HG02610 (cell line): ENCODE results near the gene ENPP7.
"Not testable (repeated sequence)": the region's sequence is repeated elsewhere in the genome, so short reads cannot be mapped to it uniquely, and the experiment has no call there.

Source experiments
- ATAC-seq: cut with Tn5 transposase; IDR thresholded peaks from one replicate; pipeline ENCODE4 v1.9.1; 2021; ENCODE audit warnings: mild to moderate bottlenecking, moderate library complexity; ENCODE audit not compliant: unreplicated experiment

The ENPP7 gene

DNA sequence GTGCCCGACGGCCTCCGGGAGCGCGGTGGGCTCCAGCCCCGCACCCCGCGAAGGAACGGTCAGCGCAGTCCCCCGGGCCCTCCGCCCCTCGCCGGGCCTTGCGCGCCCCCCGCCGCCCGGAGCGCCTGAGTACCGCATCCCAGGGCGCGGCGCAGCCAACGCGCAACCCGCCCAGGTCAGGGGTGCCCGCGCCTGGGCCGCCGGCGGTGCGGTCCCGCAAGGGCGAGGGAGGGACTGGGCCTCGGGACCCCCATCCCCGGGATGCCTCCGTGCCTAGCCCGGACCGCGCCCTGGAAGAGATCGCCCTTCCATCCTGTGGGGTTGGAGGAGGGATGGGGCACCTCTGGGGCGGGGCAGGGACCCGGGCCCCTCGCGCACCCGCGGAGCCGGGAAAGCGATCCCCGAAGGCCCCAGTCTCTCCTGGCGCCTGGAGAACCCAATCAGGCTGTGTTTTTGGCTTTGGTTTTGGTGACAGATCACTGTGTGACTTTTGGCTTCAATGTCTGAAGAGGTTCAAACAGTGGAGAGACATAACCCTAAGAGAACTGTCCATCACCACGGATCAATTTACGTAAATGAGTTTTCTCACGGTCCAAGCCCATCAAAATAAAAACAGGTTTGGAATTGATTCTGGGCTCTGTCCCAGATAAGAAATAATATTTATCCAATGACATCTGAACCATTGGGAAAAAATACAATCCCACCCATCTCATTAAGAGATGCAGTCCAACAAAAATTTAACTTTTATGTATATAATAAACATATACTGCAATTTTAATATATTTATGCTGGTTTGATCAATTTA lies 17.8 kb downstream of the ENPP7 start:
- ATAC-seq = no peak

DNA sequence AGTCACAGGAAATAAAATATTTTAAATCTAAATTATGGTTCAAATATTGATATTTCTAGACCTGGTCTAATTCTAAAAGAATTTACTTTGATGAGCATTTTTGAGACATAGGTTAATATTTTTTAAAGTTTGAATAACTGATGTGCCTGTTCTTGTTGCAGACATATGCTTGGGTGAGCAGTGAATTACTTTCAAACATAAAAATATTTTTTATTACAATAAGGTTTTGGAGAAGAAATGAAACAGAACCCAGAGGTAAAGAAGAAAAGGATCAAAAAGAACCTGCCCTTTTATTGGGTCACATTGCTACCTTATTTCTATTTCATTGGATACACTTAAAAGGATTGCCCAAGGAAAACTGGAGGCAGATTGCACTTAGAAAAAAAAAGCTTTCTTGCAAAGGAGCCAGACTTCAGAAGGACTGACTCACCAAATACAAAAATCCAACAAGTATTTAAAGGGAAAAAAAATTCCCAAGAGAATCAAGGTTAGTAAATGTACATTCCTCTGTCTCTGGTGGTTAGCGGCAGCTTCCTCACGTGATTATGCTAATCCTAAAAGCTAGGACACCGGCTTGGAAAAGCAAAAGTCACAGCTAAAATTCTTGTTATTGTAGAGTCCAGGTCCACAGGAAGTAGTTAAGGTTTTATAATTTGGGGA lies 18.5 kb downstream of the ENPP7 start:
- ATAC-seq = no peak

- ATAC-seq = no peak
These were observed 19.2 kb downstream of the ENPP7 start for GRCh38 chr17:79749958-79750357.

DNA sequence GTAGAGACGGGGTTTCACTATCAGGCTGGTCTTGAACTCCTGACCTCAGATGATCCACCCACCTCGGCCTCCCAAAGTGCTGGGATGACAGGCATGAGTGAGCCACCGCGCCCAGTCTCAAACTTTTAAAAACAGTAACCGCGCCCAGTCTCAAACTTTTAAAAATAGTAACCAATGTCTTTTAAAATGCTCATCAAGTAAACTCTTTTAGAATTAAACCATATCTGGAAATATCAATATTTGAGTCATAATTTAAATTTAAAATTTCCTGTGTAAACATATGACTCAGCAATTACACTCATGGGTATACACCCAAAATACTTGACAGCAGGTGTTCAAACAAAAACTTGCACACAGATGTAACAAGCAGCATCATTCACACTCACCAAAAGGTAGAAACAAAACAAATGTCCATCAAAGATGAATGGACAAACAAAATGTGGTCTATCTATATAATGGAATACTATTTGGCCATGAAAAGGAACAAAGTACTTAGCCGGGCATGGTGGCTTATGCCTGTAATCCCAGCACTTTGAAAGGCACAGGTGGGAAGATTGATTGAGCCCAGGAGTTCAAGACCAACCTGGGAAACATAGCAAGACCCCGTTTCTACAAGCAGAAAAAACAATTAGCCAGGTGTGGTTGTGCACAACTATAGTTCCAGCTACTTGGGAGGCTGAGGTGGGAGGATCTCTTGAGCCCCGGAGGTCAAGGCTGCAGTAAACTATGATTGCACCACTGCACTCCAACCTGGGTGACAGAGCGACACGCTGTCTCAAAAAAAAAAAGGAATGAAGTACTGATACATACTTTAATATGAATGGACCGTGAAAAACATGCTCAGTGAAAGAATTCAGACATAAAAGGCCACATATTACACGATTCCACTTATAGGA lies 20.2 kb downstream of the ENPP7 start:
- ATAC-seq = no peak

DNA sequence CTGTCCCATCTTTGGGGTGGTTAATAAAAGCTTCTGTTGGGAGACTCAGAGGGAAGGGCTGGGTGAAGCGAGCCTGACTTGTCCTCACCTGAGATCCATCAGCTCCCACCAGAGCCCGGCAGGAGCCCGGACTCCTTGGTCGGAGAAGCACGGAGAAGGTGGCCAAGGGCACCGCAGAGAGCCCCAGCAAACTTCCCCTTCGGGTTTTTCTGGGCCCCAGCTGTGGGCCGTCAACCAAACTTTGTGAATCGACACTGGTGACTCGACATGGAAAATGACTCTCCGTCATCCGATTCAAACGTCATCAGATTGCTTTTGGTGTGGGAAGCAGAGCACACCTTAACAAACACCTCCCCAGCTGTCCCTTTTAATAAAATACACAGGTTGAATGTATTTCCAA lies 21.4 kb downstream of the ENPP7 start:
- ATAC-seq = no peak

DNA sequence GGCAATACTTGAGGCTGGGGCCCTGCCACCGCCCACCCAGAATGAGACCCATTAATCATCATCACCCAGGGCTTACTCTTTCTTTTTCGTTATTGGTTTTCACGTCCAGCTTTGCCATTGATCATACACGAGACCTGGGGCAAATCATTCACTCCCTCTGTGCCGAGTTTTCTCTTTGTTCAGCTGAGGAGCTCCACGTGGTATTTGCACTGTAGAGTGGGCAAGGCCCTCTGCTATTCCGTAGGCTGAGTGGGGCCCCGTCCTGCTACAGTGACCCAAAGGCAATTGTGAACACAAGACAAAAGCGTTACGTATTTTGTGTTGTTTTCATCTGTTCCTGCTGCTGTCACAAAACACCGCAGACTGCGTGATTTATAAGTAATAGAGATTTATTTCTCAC lies 23.6 kb downstream of the ENPP7 start:
- no peak for ATAC-seq

- not testable (repeated sequence) for ATAC-seq
These were observed 24.2 kb downstream of the ENPP7 start for GRCh38 chr17:79754903-79755302.

DNA sequence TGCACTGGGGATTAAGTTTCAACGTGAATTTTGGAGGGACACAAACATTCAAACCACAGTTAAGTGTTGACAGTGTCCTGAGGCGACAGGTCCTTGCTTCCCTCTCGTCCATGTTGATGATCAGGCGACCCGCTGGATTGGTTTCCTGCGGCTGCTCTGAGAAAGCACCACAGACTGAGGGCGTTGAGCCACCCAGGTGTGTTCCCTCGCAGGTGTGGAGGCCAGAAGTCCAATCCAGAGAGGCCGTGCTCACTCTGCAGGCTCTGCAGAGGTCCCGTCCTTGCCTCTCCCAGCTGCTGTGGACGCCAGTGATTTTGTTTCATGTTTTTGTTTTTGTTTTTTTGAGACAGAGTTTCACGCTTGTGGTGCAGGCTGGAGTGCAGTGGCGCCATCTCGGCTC lies 24.8 kb downstream of the ENPP7 start:
- ATAC-seq = no peak

- no peak for ATAC-seq
These were observed 26.5 kb downstream of the ENPP7 start for GRCh38 chr17:79757140-79757745.

DNA sequence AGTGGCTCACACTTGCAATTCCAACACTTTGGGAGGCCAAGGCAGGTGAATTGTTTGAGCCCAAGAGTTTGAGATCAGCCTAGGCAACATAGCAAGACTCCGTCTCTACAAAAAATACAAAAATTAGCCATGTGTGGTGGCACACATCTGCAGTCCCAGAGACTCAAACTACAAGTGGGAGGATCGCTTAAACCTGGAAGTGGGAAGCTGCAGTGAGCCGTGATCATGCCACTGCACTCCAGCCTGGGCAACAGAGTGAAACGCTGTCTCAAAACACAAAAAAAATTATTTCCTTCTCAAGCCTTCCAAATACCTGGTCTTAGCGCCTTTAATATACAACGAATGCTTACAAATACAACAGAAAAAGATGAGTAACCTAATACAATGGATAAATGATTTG lies 27.5 kb downstream of the ENPP7 start:
- no peak for ATAC-seq

DNA sequence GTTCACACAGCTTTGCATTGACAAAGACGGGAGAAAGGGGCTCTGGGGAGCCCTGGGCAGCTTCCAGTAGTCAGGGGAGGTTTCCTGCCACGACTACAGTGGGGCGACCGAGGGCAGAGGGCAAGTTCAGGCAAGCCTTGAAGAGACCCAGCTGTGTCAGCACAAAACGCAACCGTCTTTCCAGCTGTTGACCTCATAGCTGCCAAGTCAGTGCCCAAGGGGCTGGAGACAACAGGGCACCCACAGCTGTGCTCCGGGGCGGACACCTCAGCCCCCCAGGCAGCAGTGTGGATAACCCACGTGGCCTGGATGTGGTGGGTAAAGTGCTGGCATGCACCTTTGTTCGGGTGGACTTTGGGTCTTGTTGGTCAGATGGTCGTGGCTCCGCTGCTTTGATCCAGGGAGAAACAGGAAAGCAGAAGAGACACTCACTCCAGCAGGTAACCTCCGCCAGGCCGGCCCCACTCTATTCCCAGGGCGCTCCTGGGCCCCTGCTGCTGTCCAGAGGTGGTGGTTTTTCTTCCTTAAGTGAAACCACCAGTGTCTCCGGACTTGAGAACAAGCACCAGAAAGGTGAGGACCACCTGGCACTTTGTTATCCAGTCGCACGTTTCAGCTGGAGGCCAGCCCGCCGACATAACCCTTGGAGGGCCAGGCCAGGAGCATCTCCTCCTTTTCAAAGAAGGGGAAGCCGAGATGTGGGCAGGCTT lies 29.6 kb downstream of the ENPP7 start:
- no peak for ATAC-seq

DNA sequence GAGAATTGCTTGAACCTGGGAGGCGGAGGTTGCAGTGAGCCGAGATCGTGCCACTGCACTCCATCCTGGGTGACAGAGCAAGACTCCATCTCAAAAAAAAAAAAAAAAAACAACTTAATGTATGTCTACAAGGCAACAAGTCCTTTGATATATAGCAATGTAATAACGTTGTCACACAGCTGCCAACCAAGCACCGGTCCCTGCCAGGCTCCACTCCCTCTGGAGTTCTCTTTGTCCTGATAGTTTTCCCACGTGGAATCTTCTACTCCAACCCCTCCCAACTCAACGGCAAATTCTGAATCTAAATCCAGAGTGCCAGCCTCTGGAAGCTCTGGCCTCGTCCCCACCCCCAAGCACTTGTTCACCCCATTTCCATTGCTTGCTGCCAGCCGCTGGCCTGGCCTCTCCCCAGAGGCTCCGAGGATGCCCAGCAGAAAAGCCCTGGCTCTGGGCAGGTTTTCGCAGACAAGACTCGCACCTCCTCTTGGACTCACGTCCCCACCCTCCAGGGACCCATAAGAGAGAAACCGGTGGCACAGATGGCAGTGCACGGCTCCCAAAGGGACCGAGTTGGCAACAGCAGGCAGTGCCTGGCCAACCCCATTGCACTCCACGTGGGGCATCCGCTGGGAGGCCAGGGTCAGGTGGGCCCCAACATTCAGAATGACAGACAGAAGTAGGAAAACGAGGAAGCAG lies 31.3 kb downstream of the ENPP7 start:
- ATAC-seq = no peak

- no peak for ATAC-seq
These were observed 35.0 kb downstream of the ENPP7 start for GRCh38 chr17:79765708-79766107.

DNA sequence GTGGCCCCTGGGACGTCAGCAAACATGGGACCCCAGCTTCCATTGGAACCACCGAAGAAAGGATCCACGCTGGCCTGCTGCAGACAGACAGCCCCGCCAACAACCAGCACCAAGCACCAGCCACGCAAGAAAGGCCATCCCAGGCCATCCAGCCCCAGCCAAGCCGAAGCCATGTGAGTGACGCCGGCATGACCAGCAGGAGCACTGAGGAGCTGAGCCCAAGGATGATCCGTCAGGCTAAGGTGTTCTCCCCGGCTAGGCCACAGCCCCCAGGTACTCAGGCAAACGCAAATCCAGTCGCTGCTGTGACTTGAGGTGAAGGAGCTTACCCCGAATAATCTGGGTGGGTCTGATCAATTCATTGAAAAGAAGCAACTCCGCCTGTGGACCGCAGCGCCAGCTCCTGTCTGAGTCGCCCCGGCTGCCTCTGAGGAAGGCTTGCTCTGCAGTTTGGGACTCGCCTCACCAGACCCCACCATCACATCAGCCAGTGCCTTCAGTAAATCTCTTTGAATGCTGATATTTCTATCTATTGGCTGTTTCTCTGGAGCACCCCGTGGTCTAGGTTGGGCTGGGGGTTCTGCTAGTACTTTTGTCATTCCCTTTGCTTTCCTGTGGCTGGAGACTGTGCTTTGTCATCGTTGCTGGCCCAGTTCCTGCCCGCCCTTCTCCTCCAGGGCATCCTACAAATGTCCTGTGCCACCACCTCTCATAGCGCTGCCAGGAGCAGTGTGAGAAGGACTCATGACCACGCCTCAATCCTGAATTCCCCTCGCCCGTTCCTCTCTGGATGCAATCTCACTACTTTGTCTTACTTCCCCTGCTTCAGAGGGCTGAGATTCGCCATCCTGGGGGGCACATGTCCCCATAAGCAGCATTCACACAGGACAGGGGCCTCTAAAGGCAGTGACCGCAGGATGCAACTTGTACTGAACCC lies 39.1 kb downstream of the ENPP7 start:
- ATAC-seq = no peak

GRCh38 chr17:79771276-79771675 lies 40.5 kb downstream of the ENPP7 start:
- ATAC-seq = no peak

- not testable (repeated sequence) for ATAC-seq
These were observed 42.0 kb downstream of the ENPP7 start for GRCh38 chr17:79772726-79773125.

- ATAC-seq = no peak
These were observed 43.8 kb downstream of the ENPP7 start for GRCh38 chr17:79774561-79774975.

DNA sequence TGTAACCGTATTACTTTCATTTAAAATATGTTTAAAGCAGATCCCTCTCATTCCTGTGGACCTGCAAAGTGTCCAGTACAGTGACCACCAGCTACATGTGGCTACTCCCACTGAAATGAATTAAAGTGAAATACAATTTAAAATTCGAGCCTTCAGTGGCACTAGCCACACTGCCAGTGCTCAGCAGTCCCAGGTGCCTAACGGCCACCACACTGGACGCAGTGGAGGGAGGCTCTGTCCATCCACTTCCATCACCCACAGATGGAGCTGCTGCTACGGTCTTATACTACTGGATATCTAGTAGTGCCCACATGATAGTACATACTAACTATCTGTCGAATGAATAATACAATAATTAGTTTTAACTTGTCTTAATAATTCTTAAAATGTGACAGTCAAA lies 44.9 kb downstream of the ENPP7 start:
- no peak for ATAC-seq
